ENCODE data around the gene ZHX3. TPM values are rescaled to one million over a fixed set of nuclear protein-coding genes. Genes with fewer than 3 reads are reported as not detected.

ZHX3 gene
- total and polyA plus RNA-seq, 9 of the 15 experiments (the other 6 are each of a cell fraction or from before 2014, with no cell fraction given), result 0.80 to 14.6 (median 4.9) TPM

DNA sequence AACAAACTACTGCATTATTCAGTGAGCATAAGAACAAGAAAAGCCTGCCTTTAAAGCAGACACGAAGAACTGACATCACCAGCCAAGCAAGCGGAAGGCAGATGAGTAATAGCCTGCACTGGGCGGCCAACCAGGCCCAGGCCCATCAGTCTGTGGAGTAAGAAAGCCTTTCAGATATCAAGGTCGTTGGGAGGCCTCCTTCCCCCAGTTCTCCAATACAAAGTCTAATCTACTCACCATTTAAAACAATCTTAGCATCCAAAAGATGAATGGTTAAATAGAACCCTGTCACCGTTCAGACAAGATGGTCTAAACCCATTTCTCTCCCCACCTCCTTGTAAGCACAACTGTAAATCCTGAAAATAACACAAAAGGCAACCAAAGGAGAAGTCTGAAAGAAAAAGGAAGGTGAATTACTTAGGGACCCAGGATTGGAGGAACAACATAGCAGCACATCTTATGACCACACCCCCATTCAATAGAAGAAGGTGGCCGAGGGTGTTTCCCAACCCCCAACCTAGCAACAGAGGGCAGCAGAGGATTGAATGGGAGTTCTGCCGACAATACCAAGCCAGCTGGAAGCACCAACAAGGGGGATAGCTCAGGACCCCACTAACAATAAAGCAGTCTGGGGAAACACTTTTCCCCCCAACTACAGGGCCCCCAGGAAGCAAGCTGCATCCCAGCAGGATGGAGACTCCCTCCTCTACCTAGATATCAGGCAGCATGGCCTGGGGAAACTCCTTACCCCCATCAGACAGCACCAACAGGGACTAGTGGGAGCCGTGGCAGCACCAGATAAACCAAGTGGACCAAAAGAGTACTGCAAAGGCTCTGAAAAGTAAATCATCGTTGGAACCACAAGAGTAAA is 67.9 kb downstream of the ZHX3 start (continued):
- TF ChIP-seq, protein P1, sequence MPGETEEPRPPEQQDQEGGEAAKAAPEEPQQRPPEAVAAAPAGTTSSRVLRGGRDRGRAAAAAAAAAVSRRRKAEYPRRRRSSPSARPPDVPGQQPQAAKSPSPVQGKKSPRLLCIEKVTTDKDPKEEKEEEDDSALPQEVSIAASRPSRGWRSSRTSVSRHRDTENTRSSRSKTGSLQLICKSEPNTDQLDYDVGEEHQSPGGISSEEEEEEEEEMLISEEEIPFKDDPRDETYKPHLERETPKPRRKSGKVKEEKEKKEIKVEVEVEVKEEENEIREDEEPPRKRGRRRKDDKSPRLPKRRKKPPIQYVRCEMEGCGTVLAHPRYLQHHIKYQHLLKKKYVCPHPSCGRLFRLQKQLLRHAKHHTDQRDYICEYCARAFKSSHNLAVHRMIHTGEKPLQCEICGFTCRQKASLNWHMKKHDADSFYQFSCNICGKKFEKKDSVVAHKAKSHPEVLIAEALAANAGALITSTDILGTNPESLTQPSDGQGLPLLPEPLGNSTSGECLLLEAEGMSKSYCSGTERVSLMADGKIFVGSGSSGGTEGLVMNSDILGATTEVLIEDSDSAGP (CRISPR knock-in tag; IDR thresholded peaks at IDR 0.05), result no peak
- TF ChIP-seq PTBP1 (IDR thresholded peaks at IDR 0.05; ENCODE audit: low read depth, low read length) (no peak), RBFOX2 (IDR thresholded peaks at IDR 0.05; ENCODE audit: low read depth, low read length) (no peak), STAT5B (CRISPR knock-in tag; IDR thresholded peaks at IDR 0.05) (no peak), MAFG (tag; conservative IDR thresholded peaks at IDR 0.05) (no peak), PRPF4 (IDR thresholded peaks at IDR 0.05; ENCODE audit: insufficient read depth, low read depth, low read length, poor library complexity, severe bottlenecking) (no peak), EZH2 (IDR thresholded peaks at IDR 0.05; ENCODE audit: borderline replicate concordance, low read depth, low read length) (no peak)
- TF ChIP-seq, protein P2, sequence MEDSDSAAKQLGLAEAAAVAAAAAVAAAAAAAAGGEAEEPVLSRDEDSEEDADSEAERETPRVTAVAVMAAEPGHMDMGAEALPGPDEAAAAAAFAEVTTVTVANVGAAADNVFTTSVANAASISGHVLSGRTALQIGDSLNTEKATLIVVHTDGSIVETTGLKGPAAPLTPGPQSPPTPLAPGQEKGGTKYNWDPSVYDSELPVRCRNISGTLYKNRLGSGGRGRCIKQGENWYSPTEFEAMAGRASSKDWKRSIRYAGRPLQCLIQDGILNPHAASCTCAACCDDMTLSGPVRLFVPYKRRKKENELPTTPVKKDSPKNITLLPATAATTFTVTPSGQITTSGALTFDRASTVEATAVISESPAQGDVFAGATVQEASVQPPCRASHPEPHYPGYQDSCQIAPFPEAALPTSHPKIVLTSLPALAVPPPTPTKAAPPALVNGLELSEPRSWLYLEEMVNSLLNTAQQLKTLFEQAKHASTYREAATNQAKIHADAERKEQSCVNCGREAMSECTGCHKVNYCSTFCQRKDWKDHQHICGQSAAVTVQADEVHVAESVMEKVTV (CRISPR knock-in tag; IDR thresholded peaks at IDR 0.05), result peak; percentile 73
- TF ChIP-seq, protein P3, sequence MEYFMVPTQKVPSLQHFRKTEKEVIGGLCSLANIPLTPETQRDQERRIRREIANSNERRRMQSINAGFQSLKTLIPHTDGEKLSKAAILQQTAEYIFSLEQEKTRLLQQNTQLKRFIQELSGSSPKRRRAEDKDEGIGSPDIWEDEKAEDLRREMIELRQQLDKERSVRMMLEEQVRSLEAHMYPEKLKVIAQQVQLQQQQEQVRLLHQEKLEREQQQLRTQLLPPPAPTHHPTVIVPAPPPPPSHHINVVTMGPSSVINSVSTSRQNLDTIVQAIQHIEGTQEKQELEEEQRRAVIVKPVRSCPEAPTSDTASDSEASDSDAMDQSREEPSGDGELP (CRISPR knock-in tag; IDR thresholded peaks at IDR 0.05; ENCODE audit: borderline replicate concordance), result peak; percentile 54; the same call in 1 of the 2 replicates
- TF ChIP-seq, protein P4, sequence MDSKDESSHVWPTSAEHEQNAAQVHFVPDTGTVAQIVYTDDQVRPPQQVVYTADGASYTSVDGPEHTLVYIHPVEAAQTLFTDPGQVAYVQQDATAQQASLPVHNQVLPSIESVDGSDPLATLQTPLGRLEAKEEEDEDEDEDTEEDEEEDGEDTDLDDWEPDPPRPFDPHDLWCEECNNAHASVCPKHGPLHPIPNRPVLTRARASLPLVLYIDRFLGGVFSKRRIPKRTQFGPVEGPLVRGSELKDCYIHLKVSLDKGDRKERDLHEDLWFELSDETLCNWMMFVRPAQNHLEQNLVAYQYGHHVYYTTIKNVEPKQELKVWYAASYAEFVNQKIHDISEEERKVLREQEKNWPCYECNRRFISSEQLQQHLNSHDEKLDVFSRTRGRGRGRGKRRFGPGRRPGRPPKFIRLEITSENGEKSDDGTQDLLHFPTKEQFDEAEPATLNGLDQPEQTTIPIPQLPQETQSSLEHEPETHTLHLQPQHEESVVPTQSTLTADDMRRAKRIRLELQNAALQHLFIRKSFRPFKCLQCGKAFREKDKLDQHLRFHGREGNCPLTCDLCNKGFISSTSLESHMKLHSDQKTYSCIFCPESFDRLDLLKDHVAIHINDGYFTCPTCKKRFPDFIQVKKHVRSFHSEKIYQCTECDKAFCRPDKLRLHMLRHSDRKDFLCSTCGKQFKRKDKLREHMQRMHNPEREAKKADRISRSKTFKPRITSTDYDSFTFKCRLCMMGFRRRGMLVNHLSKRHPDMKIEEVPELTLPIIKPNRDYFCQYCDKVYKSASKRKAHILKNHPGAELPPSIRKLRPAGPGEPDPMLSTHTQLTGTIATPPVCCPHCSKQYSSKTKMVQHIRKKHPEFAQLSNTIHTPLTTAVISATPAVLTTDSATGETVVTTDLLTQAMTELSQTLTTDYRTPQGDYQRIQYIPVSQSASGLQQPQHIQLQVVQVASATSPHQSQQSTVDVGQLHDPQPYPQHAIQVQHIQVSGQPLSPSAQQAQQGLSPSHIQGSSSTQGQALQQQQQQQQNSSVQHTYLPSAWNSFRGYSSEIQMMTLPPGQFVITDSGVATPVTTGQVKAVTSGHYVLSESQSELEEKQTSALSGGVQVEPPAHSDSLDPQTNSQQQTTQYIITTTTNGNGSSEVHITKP (IDR thresholded peaks at IDR 0.05; ENCODE audit: partially characterized antibody), result peak; percentile 58
- TF ChIP-seq, protein P5, sequence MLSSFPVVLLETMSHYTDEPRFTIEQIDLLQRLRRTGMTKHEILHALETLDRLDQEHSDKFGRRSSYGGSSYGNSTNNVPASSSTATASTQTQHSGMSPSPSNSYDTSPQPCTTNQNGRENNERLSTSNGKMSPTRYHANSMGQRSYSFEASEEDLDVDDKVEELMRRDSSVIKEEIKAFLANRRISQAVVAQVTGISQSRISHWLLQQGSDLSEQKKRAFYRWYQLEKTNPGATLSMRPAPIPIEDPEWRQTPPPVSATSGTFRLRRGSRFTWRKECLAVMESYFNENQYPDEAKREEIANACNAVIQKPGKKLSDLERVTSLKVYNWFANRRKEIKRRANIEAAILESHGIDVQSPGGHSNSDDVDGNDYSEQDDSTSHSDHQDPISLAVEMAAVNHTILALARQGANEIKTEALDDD (IDR thresholded peaks at IDR 0.05), result no peak
- TF ChIP-seq, protein P6, sequence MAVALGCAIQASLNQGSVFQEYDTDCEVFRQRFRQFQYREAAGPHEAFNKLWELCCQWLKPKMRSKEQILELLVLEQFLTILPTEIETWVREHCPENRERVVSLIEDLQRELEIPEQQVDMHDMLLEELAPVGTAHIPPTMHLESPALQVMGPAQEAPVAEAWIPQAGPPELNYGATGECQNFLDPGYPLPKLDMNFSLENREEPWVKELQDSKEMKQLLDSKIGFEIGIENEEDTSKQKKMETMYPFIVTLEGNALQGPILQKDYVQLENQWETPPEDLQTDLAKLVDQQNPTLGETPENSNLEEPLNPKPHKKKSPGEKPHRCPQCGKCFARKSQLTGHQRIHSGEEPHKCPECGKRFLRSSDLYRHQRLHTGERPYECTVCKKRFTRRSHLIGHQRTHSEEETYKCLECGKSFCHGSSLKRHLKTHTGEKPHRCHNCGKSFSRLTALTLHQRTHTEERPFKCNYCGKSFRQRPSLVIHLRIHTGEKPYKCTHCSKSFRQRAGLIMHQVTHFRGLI (CRISPR knock-in tag; IDR thresholded peaks at IDR 0.05), result no peak
- TF ChIP-seq, protein P7, sequence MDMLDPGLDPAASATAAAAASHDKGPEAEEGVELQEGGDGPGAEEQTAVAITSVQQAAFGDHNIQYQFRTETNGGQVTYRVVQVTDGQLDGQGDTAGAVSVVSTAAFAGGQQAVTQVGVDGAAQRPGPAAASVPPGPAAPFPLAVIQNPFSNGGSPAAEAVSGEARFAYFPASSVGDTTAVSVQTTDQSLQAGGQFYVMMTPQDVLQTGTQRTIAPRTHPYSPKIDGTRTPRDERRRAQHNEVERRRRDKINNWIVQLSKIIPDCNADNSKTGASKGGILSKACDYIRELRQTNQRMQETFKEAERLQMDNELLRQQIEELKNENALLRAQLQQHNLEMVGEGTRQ (CRISPR knock-in tag; IDR thresholded peaks at IDR 0.05), result no peak
